CD4-positive, alpha-beta T cell treated with Interleukin-6 for 4 hours (primary cell): ENCODE results near the gene ARHGEF38.
"Not testable (repeated sequence)": the region's sequence is repeated elsewhere in the genome, so short reads cannot be mapped to it uniquely, and the experiment has no call there.

ENCODE experiments used
- DNase-seq: peaks from one replicate; pipeline ENCODE4 v3.0.0-alpha.2; 2020; ENCODE audit warnings: mixed read lengths

ARHGEF38 gene

GRCh38 chr4:105719204-105719603 is 166.8 kb downstream of the ARHGEF38 start:
- no peak for DNase-seq

GRCh38 chr4:105725623-105726022 is 173.2 kb downstream of the ARHGEF38 start:
- DNase-seq, result no peak

- DNase-seq, result not testable (repeated sequence)
Observed at GRCh38 chr4:105729895-105730294, 177.5 kb downstream of the ARHGEF38 start.
